Measurements from ENCODE around the gene ARHGAP26. TPM values are rescaled to one million over a fixed set of nuclear protein-coding genes. Genes with fewer than 3 reads are reported as not detected.

The ARHGAP26 gene
- total and polyA plus RNA-seq, 12 donors: 7.5 to 45.8 (median 37.2) TPM

- intact Hi-C loops (cut with DNase I): no loop called here
- Histone ChIP-seq H3K4me1 (peaks cover 0 to 18% (median 8%) of the 10 kb centered on the region in 9 donors), H3K27me3 (no peaks in the 10 kb centered on the region), H3K36me3 (peaks cover 0 to 36% (median 3%) of the 10 kb centered on the region in 9 donors), H3K27ac (no peak overlapping the region), H3K4me3 (no peak overlapping the region), H3K9me3 (peaks cover 0 to 8% (median 0%) of the 10 kb centered on the region in 11 donors)
- ATAC-seq (no peak), DNase-seq (no peak)
- no peak for TF ChIP-seq CTCF (IDR thresholded peaks at IDR 0.05)
Observed at GRCh38 chr5:143071927-143072326, 301.8 kb downstream of the ARHGAP26 start.

- TF ChIP-seq CTCF (IDR thresholded peaks at IDR 0.05): no peak
- no peak overlapping the region for H3K27ac ChIP-seq
- no peaks in the 10 kb centered on the region for H3K27me3 ChIP-seq
- DNase-seq: no peak
- intact Hi-C loops (cut with DNase I): no loop called here
- ATAC-seq: no peak
- H3K9me3 ChIP-seq: peaks cover 0 to 8% (median 0%) of the 10 kb centered on the region in 11 donors
- H3K4me3 ChIP-seq: no peak overlapping the region
- peaks cover 0 to 36% (median 3%) of the 10 kb centered on the region in 9 donors for H3K36me3 ChIP-seq
- H3K4me1 ChIP-seq: peaks cover 0 to 18% (median 5%) of the 10 kb centered on the region in 9 donors
Observed at GRCh38 chr5:143072734-143073133, 302.6 kb downstream of the ARHGAP26 start.

- peaks cover 0 to 25% (median 10%) of the 10 kb centered on the region in 9 donors for H3K4me1 ChIP-seq
- H3K4me3 ChIP-seq: no peak overlapping the region
- 87 to 92% methylated on average over 3 of the region's 3 CpGs for WGBS, 2 donors
- no peak for TF ChIP-seq CTCF (IDR thresholded peaks at IDR 0.05)
- DNase-seq (no peak), ATAC-seq (no peak)
- H3K36me3 ChIP-seq: peaks cover 0 to 31% (median 0%) of the 10 kb centered on the region in 9 donors
- H3K27ac ChIP-seq: no peak overlapping the region
- no peaks in the 10 kb centered on the region for H3K27me3 ChIP-seq
- peaks cover 0 to 8% (median 0%) of the 10 kb centered on the region in 11 donors for H3K9me3 ChIP-seq
- intact Hi-C loops (cut with DNase I): no loop called here
Observed at GRCh38 chr5:143073766-143074165, 303.6 kb downstream of the ARHGAP26 start.

- WGBS, 2 donors: 95 to 96% methylated on average over 1 of the region's 1 CpG
- H3K36me3 ChIP-seq: peaks cover 0 to 23% (median 0%) of the 10 kb centered on the region in 9 donors
- intact Hi-C loops (cut with DNase I): no loop called here
- TF ChIP-seq CTCF (IDR thresholded peaks at IDR 0.05): no peak
- no peak overlapping the region for H3K27ac ChIP-seq
- no peaks in the 10 kb centered on the region for H3K27me3 ChIP-seq
- DNase-seq (no peak), ATAC-seq (no peak)
- peaks cover 0 to 25% (median 10%) of the 10 kb centered on the region in 9 donors for H3K4me1 ChIP-seq
- H3K9me3 ChIP-seq: peaks cover 0 to 8% (median 0%) of the 10 kb centered on the region in 11 donors
- no peak overlapping the region for H3K4me3 ChIP-seq
Observed at GRCh38 chr5:143074414-143074996, 304.3 kb downstream of the ARHGAP26 start.

All from heart right ventricle (tissue), 16 donors.